ENCODE results near the gene ZNF660.
"Not testable (repeated sequence)": the region's sequence is repeated elsewhere in the genome, so short reads cannot be mapped to it uniquely, and the experiment has no call there.

DNA sequence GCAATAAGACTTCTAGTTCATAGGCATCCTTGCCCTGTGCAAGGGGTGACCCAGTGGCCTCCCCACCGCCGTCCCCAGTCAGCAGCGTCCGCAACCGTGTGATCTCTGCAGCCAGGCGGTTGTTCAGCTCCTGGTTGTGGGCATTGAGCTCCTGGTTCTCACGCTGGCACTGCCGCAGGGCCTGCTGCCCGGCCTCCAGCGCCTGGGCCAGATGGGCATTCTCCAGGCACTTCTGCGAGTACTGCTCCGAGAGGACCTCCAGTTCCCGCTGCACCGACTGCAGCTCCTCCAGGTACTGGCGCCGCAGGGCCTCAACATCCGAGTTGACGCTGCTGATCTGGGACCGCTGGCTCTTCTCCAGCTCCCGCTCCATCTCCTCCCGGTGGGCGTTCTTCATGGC, 6.4 kb upstream of the ZNF660 start:
- TF ChIP-seq, protein P1, sequence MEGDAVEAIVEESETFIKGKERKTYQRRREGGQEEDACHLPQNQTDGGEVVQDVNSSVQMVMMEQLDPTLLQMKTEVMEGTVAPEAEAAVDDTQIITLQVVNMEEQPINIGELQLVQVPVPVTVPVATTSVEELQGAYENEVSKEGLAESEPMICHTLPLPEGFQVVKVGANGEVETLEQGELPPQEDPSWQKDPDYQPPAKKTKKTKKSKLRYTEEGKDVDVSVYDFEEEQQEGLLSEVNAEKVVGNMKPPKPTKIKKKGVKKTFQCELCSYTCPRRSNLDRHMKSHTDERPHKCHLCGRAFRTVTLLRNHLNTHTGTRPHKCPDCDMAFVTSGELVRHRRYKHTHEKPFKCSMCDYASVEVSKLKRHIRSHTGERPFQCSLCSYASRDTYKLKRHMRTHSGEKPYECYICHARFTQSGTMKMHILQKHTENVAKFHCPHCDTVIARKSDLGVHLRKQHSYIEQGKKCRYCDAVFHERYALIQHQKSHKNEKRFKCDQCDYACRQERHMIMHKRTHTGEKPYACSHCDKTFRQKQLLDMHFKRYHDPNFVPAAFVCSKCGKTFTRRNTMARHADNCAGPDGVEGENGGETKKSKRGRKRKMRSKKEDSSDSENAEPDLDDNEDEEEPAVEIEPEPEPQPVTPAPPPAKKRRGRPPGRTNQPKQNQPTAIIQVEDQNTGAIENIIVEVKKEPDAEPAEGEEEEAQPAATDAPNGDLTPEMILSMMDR (IDR thresholded peaks at IDR 0.05; ENCODE audit: insufficient read depth, low read length, poor library complexity, severe bottlenecking), result not testable (repeated sequence)
- not testable (repeated sequence) for TF ChIP-seq EZH2phosphoT487 (conservative IDR thresholded peaks at IDR 0.05; ENCODE audit: low read length)

Data from SU-DHL-6 (cell line).